Measurements from ENCODE around the gene USP11. TPM values are rescaled to one million over a fixed set of nuclear protein-coding genes. Genes with fewer than 3 reads are reported as not detected.

Gene USP11
- total RNA-seq, 1 donor from 2014 or later, result 189 TPM

DNA sequence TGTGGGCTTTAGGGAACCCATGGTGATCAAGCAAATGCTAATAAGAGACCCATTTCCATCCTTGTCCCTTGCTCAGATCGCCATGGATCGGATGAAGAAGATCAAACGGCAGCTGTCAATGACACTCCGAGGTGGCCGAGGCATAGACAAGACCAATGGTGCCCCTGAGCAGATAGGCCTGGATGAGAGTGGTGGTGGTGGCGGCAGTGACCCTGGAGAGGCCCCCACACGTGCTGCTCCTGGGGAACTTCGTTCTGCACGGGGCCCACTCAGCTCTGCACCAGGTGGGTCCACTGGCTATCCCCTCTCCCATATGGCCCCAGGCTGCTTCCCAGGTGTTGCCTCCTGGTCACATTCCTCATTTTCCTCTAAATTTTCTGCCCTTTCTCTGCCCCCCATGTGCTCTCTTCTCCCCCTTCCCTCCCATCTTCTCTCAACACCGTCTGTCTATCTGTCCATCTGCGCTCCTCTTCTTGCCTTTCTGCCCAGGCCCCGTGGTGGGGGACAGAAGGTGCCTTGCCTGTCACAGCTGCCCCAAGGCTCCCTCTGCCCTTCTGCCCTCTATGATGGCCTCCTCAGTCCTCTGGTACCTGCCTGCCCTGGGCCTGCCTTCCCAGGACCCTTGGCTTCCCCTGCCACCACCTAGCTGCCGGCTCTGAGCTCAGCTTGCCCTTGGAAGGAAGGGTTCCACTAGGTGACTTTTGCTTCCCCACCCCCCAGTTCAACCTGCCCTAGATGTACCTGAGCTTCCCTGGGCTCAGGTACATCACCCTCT lies 9.1 kb upstream of the USP11 start:
- H3K4me3 Mint-ChIP-seq, result no peak overlapping the region
- H3K4me1 Mint-ChIP-seq (ENCODE audit: unreplicated experiment), result peaks cover 25% of the 10 kb centered on the region
- peaks cover 36% of the 10 kb centered on the region for H3K36me3 Mint-ChIP-seq
- no peaks in the 10 kb centered on the region for H3K27me3 Mint-ChIP-seq
- no peak for DNase-seq (ENCODE audit: extremely low spot score, unreplicated experiment)
- TF ChIP-seq, protein P1, sequence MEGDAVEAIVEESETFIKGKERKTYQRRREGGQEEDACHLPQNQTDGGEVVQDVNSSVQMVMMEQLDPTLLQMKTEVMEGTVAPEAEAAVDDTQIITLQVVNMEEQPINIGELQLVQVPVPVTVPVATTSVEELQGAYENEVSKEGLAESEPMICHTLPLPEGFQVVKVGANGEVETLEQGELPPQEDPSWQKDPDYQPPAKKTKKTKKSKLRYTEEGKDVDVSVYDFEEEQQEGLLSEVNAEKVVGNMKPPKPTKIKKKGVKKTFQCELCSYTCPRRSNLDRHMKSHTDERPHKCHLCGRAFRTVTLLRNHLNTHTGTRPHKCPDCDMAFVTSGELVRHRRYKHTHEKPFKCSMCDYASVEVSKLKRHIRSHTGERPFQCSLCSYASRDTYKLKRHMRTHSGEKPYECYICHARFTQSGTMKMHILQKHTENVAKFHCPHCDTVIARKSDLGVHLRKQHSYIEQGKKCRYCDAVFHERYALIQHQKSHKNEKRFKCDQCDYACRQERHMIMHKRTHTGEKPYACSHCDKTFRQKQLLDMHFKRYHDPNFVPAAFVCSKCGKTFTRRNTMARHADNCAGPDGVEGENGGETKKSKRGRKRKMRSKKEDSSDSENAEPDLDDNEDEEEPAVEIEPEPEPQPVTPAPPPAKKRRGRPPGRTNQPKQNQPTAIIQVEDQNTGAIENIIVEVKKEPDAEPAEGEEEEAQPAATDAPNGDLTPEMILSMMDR (conservative IDR thresholded peaks at IDR 0.05), result no peak
- H3K9me3 Mint-ChIP-seq, result no peaks in the 10 kb centered on the region
- H3K27ac Mint-ChIP-seq, result no peak overlapping the region

DNA sequence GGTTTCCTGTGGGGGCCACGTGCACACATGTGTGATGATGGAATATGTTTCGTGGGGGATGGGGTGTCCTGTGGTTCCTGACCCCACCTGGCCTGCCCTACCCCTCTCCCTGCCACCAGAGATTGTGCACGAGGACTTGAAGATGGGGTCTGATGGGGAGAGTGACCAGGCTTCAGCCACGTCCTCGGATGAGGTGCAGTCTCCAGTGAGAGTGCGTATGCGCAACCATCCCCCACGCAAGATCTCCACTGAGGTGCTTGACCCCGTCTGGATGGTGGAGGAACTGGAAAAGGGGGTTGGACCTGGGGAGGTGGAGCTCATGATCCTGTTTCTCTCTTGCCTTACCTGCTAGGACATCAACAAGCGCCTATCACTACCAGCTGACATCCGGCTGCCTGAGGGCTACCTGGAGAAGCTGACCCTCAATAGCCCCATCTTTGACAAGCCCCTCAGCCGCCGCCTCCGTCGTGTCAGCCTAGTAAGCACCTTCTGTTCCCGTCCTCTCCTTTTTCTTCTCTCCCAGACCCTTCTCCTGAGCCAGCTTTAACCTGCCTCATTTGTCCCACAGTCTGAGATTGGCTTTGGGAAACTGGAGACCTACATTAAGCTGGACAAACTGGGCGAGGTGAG lies 8.4 kb upstream of the USP11 start:
- peaks cover 39% of the 10 kb centered on the region for H3K36me3 Mint-ChIP-seq
- peaks cover 25% of the 10 kb centered on the region for H3K4me1 Mint-ChIP-seq (ENCODE audit: unreplicated experiment)
- no peaks in the 10 kb centered on the region for H3K9me3 Mint-ChIP-seq
- H3K4me3 Mint-ChIP-seq, result no peak overlapping the region
- DNase-seq (ENCODE audit: extremely low spot score, unreplicated experiment), result no peak
- TF ChIP-seq, protein P1 (conservative IDR thresholded peaks at IDR 0.05), result no peak
- H3K27ac Mint-ChIP-seq, result no peak overlapping the region
- H3K27me3 Mint-ChIP-seq, result no peaks in the 10 kb centered on the region

DNA sequence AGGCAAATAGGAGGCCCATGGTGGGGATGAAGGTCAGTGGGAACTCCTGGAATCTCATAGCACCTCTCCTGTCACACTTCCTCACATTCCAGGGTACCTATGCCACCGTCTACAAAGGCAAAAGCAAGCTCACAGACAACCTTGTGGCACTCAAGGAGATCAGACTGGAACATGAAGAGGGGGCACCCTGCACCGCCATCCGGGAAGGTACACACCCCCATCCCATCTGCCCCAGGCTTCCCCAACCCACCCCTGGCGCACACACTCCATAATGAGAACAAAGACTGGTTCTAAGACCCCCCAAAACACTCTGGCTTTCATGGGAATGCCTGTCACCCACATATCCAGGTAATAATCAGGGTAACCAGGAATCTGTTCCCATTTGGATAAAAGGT lies 7.9 kb upstream of the USP11 start:
- Mint-ChIP-seq H3K4me3 (no peak overlapping the region), H3K27ac (no peak overlapping the region), H3K9me3 (no peaks in the 10 kb centered on the region), H3K27me3 (no peaks in the 10 kb centered on the region), H3K4me1 (ENCODE audit: unreplicated experiment) (peaks cover 21% of the 10 kb centered on the region), H3K36me3 (peaks cover 37% of the 10 kb centered on the region)
- TF ChIP-seq, protein P1 (conservative IDR thresholded peaks at IDR 0.05), result no peak
- no peak for DNase-seq (ENCODE audit: extremely low spot score, unreplicated experiment)

DNA sequence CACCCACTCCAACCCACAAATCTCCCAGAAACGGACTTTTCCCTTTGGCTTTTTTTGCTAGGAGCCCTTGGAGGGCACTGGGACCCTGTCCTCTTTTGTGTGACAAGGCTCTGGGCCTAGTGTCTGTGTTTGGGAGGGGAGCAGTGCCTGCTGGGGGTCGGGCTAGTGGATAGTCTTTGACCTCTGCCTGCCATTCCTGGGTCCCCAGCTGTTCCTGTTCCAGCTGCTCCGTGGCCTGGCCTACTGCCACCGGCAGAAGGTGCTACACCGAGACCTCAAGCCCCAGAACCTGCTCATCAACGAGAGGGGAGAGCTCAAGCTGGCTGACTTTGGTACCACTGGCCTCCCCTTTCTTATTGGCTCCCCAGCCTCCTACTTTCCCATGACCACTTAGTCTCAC lies 6.7 kb upstream of the USP11 start:
- no peaks in the 10 kb centered on the region for H3K27me3 Mint-ChIP-seq
- H3K4me3 Mint-ChIP-seq, result no peak overlapping the region
- DNase-seq (ENCODE audit: extremely low spot score, unreplicated experiment), result no peak
- peaks cover 14% of the 10 kb centered on the region for H3K4me1 Mint-ChIP-seq (ENCODE audit: unreplicated experiment)
- peak overlapping the region; percentile 19 for H3K27ac Mint-ChIP-seq
- peaks cover 32% of the 10 kb centered on the region for H3K36me3 Mint-ChIP-seq
- no peaks in the 10 kb centered on the region for H3K9me3 Mint-ChIP-seq
- TF ChIP-seq, protein P1 (conservative IDR thresholded peaks at IDR 0.05), result no peak

DNA sequence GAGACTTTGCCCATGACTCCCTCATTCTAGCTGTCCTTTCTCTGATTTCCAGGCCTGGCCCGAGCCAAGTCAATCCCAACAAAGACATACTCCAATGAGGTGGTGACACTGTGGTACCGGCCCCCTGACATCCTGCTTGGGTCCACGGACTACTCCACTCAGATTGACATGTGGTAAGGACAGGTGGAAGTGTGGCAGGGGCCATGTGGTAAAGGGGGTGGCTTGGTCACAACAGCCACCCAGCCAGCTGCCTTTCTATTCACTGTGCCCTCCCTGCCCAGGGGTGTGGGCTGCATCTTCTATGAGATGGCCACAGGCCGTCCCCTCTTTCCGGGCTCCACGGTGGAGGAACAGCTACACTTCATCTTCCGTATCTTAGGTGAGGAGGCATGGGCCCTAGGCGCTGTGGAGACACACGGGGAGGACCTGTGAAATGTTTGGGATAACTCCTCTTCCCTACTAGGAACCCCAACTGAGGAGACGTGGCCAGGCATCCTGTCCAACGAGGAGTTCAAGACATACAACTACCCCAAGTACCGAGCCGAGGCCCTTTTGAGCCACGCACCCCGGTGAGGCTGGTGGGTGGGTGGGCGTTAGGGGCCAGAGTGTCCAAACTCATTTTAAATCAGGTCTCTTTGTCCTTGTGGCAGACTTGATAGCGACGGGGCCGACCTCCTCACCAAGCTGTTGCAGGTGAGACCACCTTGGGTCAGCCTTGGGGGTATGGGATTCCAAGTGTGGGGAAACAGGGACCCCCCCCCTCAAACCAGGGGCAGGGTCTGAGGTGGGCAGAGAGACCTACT lies 6.1 kb upstream of the USP11 start:
- DNase-seq (ENCODE audit: extremely low spot score, unreplicated experiment), result no peak
- Mint-ChIP-seq H3K4me1 (ENCODE audit: unreplicated experiment) (peaks cover 18% of the 10 kb centered on the region), H3K9me3 (no peaks in the 10 kb centered on the region), H3K27ac (peak overlapping the region; percentile 19), H3K4me3 (no peak overlapping the region), H3K27me3 (no peaks in the 10 kb centered on the region), H3K36me3 (peaks cover 31% of the 10 kb centered on the region)
- TF ChIP-seq, protein P1 (conservative IDR thresholded peaks at IDR 0.05), result no peak
